ENCODE data around the gene KNDC1.

- TF ChIP-seq CTCF (tag by site-specific recombination; IDR thresholded peaks at IDR 0.05) (no peak), ZBTB21 (tag by site-specific recombination; IDR thresholded peaks at IDR 0.05) (no peak), ZSCAN16 (tag by site-specific recombination; IDR thresholded peaks at IDR 0.05) (no peak), ZNF580 (tag by site-specific recombination; IDR thresholded peaks at IDR 0.05) (no peak), ZNF133 (tag by site-specific recombination; IDR thresholded peaks at IDR 0.05) (no peak), ZBTB1 (tag by site-specific recombination; IDR thresholded peaks at IDR 0.05) (no peak), ZFHX2 (tag by site-specific recombination; conservative IDR thresholded peaks at IDR 0.05) (no peak), ZNF274 (IDR thresholded peaks at IDR 0.05; ENCODE audit: low read length) (no peak), ZNF274 (tag by site-specific recombination; IDR thresholded peaks at IDR 0.05; ENCODE audit: borderline replicate concordance) (no peak), TCF7L2 (IDR thresholded peaks at IDR 0.05; ENCODE audit: borderline replicate concordance, low read depth, low read length) (no peak), ZNF311 (tag by site-specific recombination; IDR thresholded peaks at IDR 0.05; ENCODE audit: borderline replicate concordance) (no peak), ZNF521 (tag by site-specific recombination; IDR thresholded peaks at IDR 0.05) (no peak)
These were observed 75.3 kb downstream of the KNDC1 start for GRCh38 chr10:133235265-133235855.
